Activated CD8-positive, alpha-beta T cell treated with anti-CD3 and anti-CD28 coated beads for 36 hours (primary cell): ENCODE measurements around the gene FBXW9. TPM values are rescaled to one million over a fixed set of nuclear protein-coding genes. Genes with fewer than 3 reads are reported as not detected.

Experiments
- ATAC-seq: fragments of 200-7000 bp; cut with Tn5 transposase; one replicate; pipeline ENCODE4 v1.10.0; 2021; ENCODE audit warnings: mild to moderate bottlenecking, moderate library complexity
- CTCF ChIA-PET: fragments of 350-600 bp; sonication (Branson Sonifier 250); formaldehyde crosslinking; loops from one replicate; lab custom pipeline; 2021; ENCODE audit warnings: antibody characterized with exemption; lab: Charles Lee
- POLR2A ChIA-PET: fragments of 350-600 bp; sonication (Branson Sonifier 250); formaldehyde crosslinking; loops from one replicate; lab custom pipeline; 2021; ENCODE audit warnings: antibody characterized with exemption; lab: Charles Lee
- DNase-seq: peaks from one replicate; pipeline ENCODE4 v3.0.0-alpha.2; 2020
- H3K27ac Mint-ChIP-seq: one replicate; pipeline ENCODE4 v1.8.0; 2021; ENCODE audit warnings: mild to moderate bottlenecking, mixed read lengths
- H3K27me3 Mint-ChIP-seq: one replicate; pipeline ENCODE4 v1.8.0; 2021; ENCODE audit warnings: mixed read lengths
- H3K36me3 Mint-ChIP-seq: one replicate; pipeline ENCODE4 v1.8.0; 2021; ENCODE audit warnings: low read depth, mixed read lengths
- H3K4me1 Mint-ChIP-seq: one replicate; pipeline ENCODE4 v1.8.0; 2021; ENCODE audit warnings: low read depth, mixed read lengths
- H3K4me3 Mint-ChIP-seq: one replicate; pipeline ENCODE4 v1.8.0; 2021; ENCODE audit warnings: mild to moderate bottlenecking, moderate library complexity, mixed read lengths
- H3K9me3 Mint-ChIP-seq: one replicate; pipeline ENCODE4 v1.8.0; 2021; ENCODE audit warnings: mixed read lengths
- intact Hi-C: fragments of 100-400 bp; cut with micrococcal nuclease; formaldehyde crosslinking; loops from one replicate; pipeline ENCODE4 v1.10.0; 2022
- total RNA-seq, 2 experiments: library from RNA; stranded (reverse); gene quantifications; one replicate each; pipeline ENCODE4 v1.2.3, GENCODE V29; 2021
- TF ChIP-seq, protein P1 (sequence below): fragments of 200-600 bp; IDR thresholded peaks from one replicate; pipeline ENCODE4 v1.8.0; 2022; ENCODE audit warnings: antibody characterized with exemption, mild to moderate bottlenecking

Gene FBXW9
- total RNA-seq, 2 experiments from 2014 or later, result 9.9 to 10.8 TPM

DNA sequence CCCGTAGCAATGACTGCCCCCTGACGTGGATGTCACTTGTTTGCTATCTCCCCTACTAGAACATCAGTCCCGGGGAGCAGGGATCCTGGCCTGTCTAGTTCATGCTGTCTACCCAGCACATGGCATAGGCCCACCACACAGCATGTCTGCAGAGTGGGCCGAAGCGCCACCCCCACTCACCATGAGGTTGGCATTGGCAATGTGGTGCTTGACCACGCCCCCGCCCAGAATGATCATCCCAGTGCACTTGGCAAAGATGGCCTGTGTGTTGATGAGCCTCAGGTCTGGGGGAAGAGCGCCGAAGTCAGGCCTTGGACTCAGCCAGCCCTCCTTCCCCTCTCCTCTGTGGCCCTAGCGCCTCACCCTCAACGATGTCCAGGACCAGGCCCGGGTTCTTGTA, 19.5 kb downstream of the FBXW9 start:
- CTCF ChIA-PET, result interaction anchor here (0.7 to 2.5 kb wide), 13 partner anchors 11 to 171 kb away, joined by 3 to 10 read pairs (median 5); partner anchors contain the start of genes MAN2B1, THSD8, WDR83 and ZNF490
- H3K36me3 Mint-ChIP-seq, result peaks cover 49% of the 10 kb centered on the region
- peaks cover 28% of the 10 kb centered on the region for H3K4me1 Mint-ChIP-seq
- POLR2A ChIA-PET, result interaction anchor here (0.9 to 4.5 kb wide), 4 partner anchors 8 to 74 kb away, joined by 3 to 29 read pairs (median 10); partner anchors contain the start of gene FBXW9
- TF ChIP-seq, protein P1, sequence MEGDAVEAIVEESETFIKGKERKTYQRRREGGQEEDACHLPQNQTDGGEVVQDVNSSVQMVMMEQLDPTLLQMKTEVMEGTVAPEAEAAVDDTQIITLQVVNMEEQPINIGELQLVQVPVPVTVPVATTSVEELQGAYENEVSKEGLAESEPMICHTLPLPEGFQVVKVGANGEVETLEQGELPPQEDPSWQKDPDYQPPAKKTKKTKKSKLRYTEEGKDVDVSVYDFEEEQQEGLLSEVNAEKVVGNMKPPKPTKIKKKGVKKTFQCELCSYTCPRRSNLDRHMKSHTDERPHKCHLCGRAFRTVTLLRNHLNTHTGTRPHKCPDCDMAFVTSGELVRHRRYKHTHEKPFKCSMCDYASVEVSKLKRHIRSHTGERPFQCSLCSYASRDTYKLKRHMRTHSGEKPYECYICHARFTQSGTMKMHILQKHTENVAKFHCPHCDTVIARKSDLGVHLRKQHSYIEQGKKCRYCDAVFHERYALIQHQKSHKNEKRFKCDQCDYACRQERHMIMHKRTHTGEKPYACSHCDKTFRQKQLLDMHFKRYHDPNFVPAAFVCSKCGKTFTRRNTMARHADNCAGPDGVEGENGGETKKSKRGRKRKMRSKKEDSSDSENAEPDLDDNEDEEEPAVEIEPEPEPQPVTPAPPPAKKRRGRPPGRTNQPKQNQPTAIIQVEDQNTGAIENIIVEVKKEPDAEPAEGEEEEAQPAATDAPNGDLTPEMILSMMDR, result no peak
- DNase-seq, result no peak
- no peak overlapping the region for H3K27ac Mint-ChIP-seq
- H3K4me3 Mint-ChIP-seq, result no peak overlapping the region
- no peak for ATAC-seq
- H3K9me3 Mint-ChIP-seq, result no peaks in the 10 kb centered on the region
- H3K27me3 Mint-ChIP-seq, result no peaks in the 10 kb centered on the region
- intact Hi-C loops, result no loop called here

DNA sequence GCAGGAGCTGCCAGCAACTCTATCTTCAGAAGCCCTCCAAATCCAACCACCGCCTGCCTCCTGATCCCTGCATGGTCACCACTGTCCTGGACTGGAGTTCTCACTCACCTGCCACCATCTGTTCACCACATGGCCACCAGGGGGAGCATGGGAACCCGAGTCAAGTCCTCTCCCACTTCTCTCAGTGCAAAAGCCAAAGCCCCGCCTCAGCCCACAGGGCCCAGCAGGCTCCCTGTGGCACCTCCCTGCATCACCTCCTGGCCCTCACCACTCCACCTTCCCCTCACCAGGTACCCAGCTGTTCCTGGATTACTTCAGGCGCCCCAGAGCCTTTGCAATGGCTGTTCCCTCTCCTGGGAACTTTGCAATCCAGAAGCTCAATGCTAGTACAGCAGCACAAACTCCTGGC, 20.0 kb downstream of the FBXW9 start:
- ChIA-PET POLR2A (interaction anchor here (0.9 to 4.5 kb wide), 4 partner anchors 7 to 73 kb away, joined by 3 to 29 read pairs (median 10); partner anchors contain the start of gene FBXW9), CTCF (interaction anchor here (0.6 to 2.5 kb wide), 14 partner anchors 10 to 171 kb away, joined by 3 to 10 read pairs (median 4); partner anchors contain the start of genes MAN2B1, THSD8, WDR83 and ZNF490)
- peak overlapping the region; percentile 25 for H3K27ac Mint-ChIP-seq
- ATAC-seq (peak; percentile 48), DNase-seq (peak; percentile 94)
- peaks cover 30% of the 10 kb centered on the region for H3K4me1 Mint-ChIP-seq
- H3K4me3 Mint-ChIP-seq, result no peak overlapping the region
- peaks cover 50% of the 10 kb centered on the region for H3K36me3 Mint-ChIP-seq
- no peaks in the 10 kb centered on the region for H3K27me3 Mint-ChIP-seq
- no peaks in the 10 kb centered on the region for H3K9me3 Mint-ChIP-seq
- intact Hi-C loops, result no loop called here
- TF ChIP-seq, protein P1, result peak; percentile 81

DNA sequence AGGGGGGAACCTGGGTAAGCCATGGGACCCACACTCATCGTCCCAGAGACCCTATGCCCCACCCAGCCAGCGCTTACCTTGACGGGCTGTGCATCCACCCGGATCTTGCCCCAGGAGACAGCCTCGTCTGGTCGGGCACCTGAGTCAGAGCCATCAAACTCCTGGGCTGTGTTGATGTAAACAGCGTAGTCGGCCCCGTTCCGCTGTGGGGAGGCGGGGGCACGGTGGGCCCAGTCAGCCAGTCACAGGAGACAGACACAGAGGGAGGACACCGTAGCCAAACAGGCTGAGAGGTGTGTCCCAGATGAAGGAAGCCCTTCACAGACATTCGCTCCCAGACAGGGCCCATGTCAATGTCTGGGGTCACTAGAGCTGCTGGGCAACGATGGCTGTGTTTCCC, 20.5 kb downstream of the FBXW9 start:
- intact Hi-C loops, result no loop called here
- ChIA-PET CTCF (interaction anchor here (0.6 to 2.1 kb wide), 9 partner anchors 10 to 172 kb away, joined by 3 to 10 read pairs (median 3); partner anchors contain the start of genes MAN2B1, WDR83, ZNF490 and ZNF791), POLR2A (interaction anchor here (1.6 to 4.5 kb wide), 3 partner anchors 7 to 20 kb away, joined by 5 to 29 read pairs (median 14); partner anchors contain the start of gene FBXW9)
- no peak for DNase-seq
- Mint-ChIP-seq H3K36me3 (peaks cover 47% of the 10 kb centered on the region), H3K27me3 (no peaks in the 10 kb centered on the region), H3K4me3 (no peak overlapping the region), H3K4me1 (peaks cover 27% of the 10 kb centered on the region), H3K27ac (no peak overlapping the region), H3K9me3 (no peaks in the 10 kb centered on the region)
- no peak for ATAC-seq
- TF ChIP-seq, protein P1, result no peak

DNA sequence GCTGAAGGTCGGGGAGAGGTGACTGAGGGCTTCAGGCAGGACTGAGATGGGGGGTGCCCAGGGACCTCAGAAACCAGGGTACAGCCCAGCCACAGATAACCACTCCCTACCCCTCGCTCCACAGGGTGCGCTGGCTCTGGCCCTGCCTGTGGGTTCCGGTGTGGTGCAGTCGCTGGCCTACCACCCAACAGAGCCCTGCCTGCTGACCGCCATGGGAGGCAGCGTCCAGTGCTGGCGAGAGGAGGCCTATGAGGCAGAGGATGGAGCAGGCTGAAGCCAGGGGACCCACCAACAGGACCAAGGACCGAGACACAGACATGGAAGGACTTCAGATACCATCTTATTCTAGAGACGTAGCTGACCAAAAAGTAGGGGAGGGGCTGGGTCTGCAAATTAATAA, 21.0 kb downstream of the FBXW9 start:
- Mint-ChIP-seq H3K4me3 (no peak overlapping the region), H3K9me3 (no peaks in the 10 kb centered on the region), H3K36me3 (peaks cover 48% of the 10 kb centered on the region), H3K4me1 (peaks cover 31% of the 10 kb centered on the region), H3K27ac (no peak overlapping the region), H3K27me3 (no peaks in the 10 kb centered on the region)
- TF ChIP-seq, protein P1, result no peak
- intact Hi-C loops, result no loop called here
- ATAC-seq, result no peak
- POLR2A ChIA-PET, result interaction anchor here (1.0 kb wide), 1 partner anchor 9 kb away, joined by 3 read pairs; the partner anchor contains the start of genes MAN2B1 and WDR83
- DNase-seq, result no peak
- CTCF ChIA-PET, result interaction anchor here (1.1 to 2.1 kb wide), 2 partner anchors 9 to 32 kb away, joined by 3 to 7 read pairs; partner anchors contain the start of genes MAN2B1 and WDR83

DNA sequence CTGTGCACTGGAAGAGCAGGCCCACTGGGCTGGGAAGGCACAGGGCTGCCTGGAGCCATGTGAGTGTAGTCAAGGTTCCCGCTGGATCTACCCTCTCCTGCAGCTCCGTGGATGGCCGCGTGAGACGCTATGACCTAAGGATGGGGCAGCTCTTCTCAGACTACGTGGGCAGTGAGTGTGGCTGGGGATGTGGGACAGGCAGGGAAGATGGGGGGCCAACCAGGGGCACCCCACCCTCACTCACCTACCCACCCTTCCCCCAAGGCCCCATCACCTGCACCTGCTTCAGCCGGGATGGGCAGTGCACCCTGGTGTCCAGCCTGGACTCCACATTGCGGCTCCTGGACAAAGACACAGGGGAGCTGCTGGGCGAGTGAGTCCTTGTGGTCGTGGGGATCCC, 23.7 kb downstream of the FBXW9 start:
- no peaks in the 10 kb centered on the region for H3K27me3 Mint-ChIP-seq
- peaks cover 32% of the 10 kb centered on the region for H3K4me1 Mint-ChIP-seq
- CTCF ChIA-PET, result interaction anchor here (0.9 to 3.5 kb wide), 16 partner anchors 8 to 177 kb away, joined by 3 to 20 read pairs (median 4); partner anchors contain the start of genes DHPS, FBXW9 and TNPO2
- POLR2A ChIA-PET, result interaction anchor here (0.7 to 2.6 kb wide), 11 partner anchors 9 to 103 kb away, joined by 3 to 17 read pairs (median 4); partner anchors contain the start of genes DHPS, TNPO2 and TRIR
- H3K9me3 Mint-ChIP-seq, result no peaks in the 10 kb centered on the region
- TF ChIP-seq, protein P1, result no peak
- H3K27ac Mint-ChIP-seq, result no peak overlapping the region
- intact Hi-C loops, result no loop called here
- H3K4me3 Mint-ChIP-seq, result no peak overlapping the region
- DNase-seq, result no peak
- peaks cover 50% of the 10 kb centered on the region for H3K36me3 Mint-ChIP-seq
- ATAC-seq, result no peak
